Kidney (tissue), 14 donors: Measurements from ENCODE around the gene SH3RF3. TPM values are rescaled to one million over a fixed set of nuclear protein-coding genes. Genes with fewer than 3 reads are reported as not detected.

Experiments used
- DNase-seq, 5 donors: peaks; one replicate each; pipeline ENCODE4 v3.0.0-alpha.2; 2013 to 2020
- FAIRE-seq: peaks from 2 replicates; lab custom pipeline; 2012; peaks lifted over from hg19 to GRCh38; lab: Jason Lieb, UNC
- H3K27ac ChIP-seq, 2 donors: one replicate each; pipeline ENCODE4 v1.7.0; 2013; ENCODE audit warnings: low read depth in 2 of 2, low read length in 2 of 2, inconsistent platforms in 1 of 2
- H3K27me3 ChIP-seq: one replicate; pipeline ENCODE4 v1.7.1; 2013; ENCODE audit warnings: low read length, inconsistent platforms; ENCODE audit not compliant: control insufficient read depth, insufficient read depth
- H3K36me3 ChIP-seq, 3 donors: one replicate each; pipeline versions ENCODE4 v1.7.0 to v1.7.1; 2013; ENCODE audit warnings: low read length in 3 of 3, control low read depth in 1 of 3, inconsistent platforms in 1 of 3; ENCODE audit not compliant: insufficient read depth in 3 of 3, control insufficient read depth in 2 of 3
- H3K4me1 ChIP-seq, 3 donors: one replicate each; pipeline versions ENCODE4 v1.7.0 to v1.7.1; 2013; ENCODE audit warnings: low read length in 3 of 3, inconsistent platforms in 1 of 3, low read depth in 1 of 3; ENCODE audit not compliant: control insufficient read depth in 2 of 3, insufficient read depth in 2 of 3
- H3K4me3 ChIP-seq, 3 donors: one replicate each; pipeline versions ENCODE4 v1.7.0 to v1.8.1; 2013; ENCODE audit warnings: low read length in 3 of 3, control low read depth in 1 of 3, inconsistent platforms in 1 of 3
- H3K9ac ChIP-seq, 3 donors: one replicate each; pipeline versions ENCODE4 v1.7.0 to v1.7.1; 2013; ENCODE audit warnings: low read length in 3 of 3, control low read depth in 1 of 3, inconsistent platforms in 1 of 3
- H3K9me3 ChIP-seq, 3 donors: one replicate each; pipeline versions ENCODE4 v1.7.0 to v1.7.1; 2013; ENCODE audit warnings: low read length in 3 of 3, control low read depth in 1 of 3, inconsistent platforms in 1 of 3; ENCODE audit not compliant: control insufficient read depth in 2 of 3, insufficient read depth in 1 of 3
- CTCF ChIP-seq: IDR thresholded peaks from 3 replicates; pipeline ENCODE4 v1.5.1; 2012; ENCODE audit warnings: mild to moderate bottlenecking, moderate library complexity, borderline replicate concordance; ENCODE audit not compliant: insufficient read depth; ENCODE audit errors: extremely low read depth
- intact Hi-C: fragments of 100-400 bp; cut with DNase I; formaldehyde crosslinking; loops from one replicate; pipeline ENCODE4 v1.11.1; 2022
- polyA plus RNA-seq: library from polyadenylated mRNA; stranded (reverse); fragments of 350-450 nt; fragmentation: Illumina TruSeq; extraction: RNeasy Lipid Tissue Mini Kit (QIAGEN cat#74804); gene quantifications from one replicate; pipeline ENCODE4 v1.2.3, GENCODE V29; 2014; ENCODE audit warnings: low read depth, low replicate concordance; ENCODE audit not compliant: insufficient read depth
- total RNA-seq: library from RNA; stranded (reverse); fragmentation: NEBNext Ultra II Directional; extraction: Animal tissue kit (Norgen Biotek cat#: 25700); gene quantifications from one replicate; pipeline ENCODE4 v1.2.1, GENCODE V29; 2021
- donor health status: control.
- donor health status: control.
- donor health status: control.
- donor health status: control.
- donor health status: control.
- donor health status: DM: yes; HTN: yes; CAD: no.
- donor health status: Normal renal cell carcinoma (clear cell type).

The SH3RF3 gene
- total and polyA plus RNA-seq, 2 donors from 2014 or later = 1.7 to 10.7 TPM

GRCh38 chr2:109272461-109272860 lies 143.5 kb downstream of the SH3RF3 start:
- intact Hi-C loops = no loop called here
- DNase-seq (peak in 4 of 5 donors; percentile 74 to 80 (median 78)), FAIRE-seq (no peak)
- H3K9ac ChIP-seq = no peak overlapping the region
- no peaks in the 10 kb centered on the region for H3K27me3 ChIP-seq
- no peak overlapping the region for H3K4me3 ChIP-seq
- no peaks in the 10 kb centered on the region for H3K9me3 ChIP-seq
- no peak for TF ChIP-seq CTCF
- H3K36me3 ChIP-seq = no peaks in the 10 kb centered on the region
- H3K4me1 ChIP-seq = no peaks in the 10 kb centered on the region
- H3K27ac ChIP-seq = no peak overlapping the region

- Histone ChIP-seq H3K9me3 (no peaks in the 10 kb centered on the region), H3K27me3 (no peaks in the 10 kb centered on the region), H3K9ac (no peak overlapping the region), H3K4me3 (no peak overlapping the region), H3K36me3 (no peaks in the 10 kb centered on the region), H3K4me1 (peaks cover 0 to 12% (median 0%) of the 10 kb centered on the region in 3 donors), H3K27ac (peak overlapping the region; percentile 60 to 61)
- FAIRE-seq (no peak), DNase-seq (peak in 4 of 5 donors; percentile 64 to 94 (median 87))
- no peak for TF ChIP-seq CTCF
- intact Hi-C loops = no loop called here
These were observed 146.4 kb downstream of the SH3RF3 start for GRCh38 chr2:109275120-109276012.

- TF ChIP-seq CTCF = no peak
- H3K27ac ChIP-seq = no peak overlapping the region
- DNase-seq = peak in 1 of 5 donors; percentile 51
- intact Hi-C loops = no loop called here
- no peak overlapping the region for H3K4me3 ChIP-seq
- H3K27me3 ChIP-seq = no peaks in the 10 kb centered on the region
- no peaks in the 10 kb centered on the region for H3K36me3 ChIP-seq
- no peaks in the 10 kb centered on the region for H3K9me3 ChIP-seq
- no peak for FAIRE-seq
- H3K9ac ChIP-seq = no peak overlapping the region
- H3K4me1 ChIP-seq = peaks cover 0 to 12% (median 0%) of the 10 kb centered on the region in 3 donors
These were observed 148.4 kb downstream of the SH3RF3 start for GRCh38 chr2:109277406-109277805.
